ENCODE results near the gene HRC. TPM values are rescaled to one million over a fixed set of nuclear protein-coding genes. Genes with fewer than 3 reads are reported as not detected.
A peak's percentile ranks its signal among the peaks of the same experiment; 100 is the strongest.

The HRC gene
- total and polyA plus RNA-seq, 2 of the 8 experiments (the other 6 are each of a cell fraction or from before 2014, with no cell fraction given) = 2.3 to 2.6 TPM

DNA sequence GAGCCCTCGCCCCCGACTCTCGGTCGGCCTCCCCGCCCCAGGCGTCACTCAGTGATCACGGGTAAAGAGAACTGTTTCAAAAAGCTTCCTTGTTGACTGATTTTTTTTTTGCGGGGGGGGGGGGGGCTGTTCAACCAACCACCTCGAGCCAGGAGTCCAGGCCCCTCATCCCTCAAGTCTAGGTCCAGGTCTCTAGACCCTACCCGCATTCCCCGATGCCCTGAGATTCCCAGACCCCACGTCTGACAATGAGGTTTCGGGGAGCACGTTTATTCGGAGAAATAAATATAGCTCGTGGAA, 4.3 kb downstream of the HRC start:
- H3K4me1 ChIP-seq (replicated peaks in 1 of 4; ENCODE audit: control insufficient read depth in 3 of 4, insufficient read depth in 4 of 4, low read length in 3 of 4) = peaks cover 0 to 29% (median 19%) of the 10 kb centered on the region in 4 experiments; a peak in 6 of 7 replicates
- H3K36me3 ChIP-seq (ENCODE audit: control insufficient read depth in 2 of 4, insufficient read depth in 4 of 4, low read length in 3 of 4) = no peaks in the 10 kb centered on the region
- H2BK15ac ChIP-seq (ENCODE audit: low read length) = no peak overlapping the region
- FAIRE-seq = no peak
- no peaks in the 10 kb centered on the region for H3K9me3 ChIP-seq (ENCODE audit: insufficient read depth in 2 of 2, low read depth in 1 of 2, low read length in 1 of 2)
- no peak overlapping the region for H3K27ac ChIP-seq (ENCODE audit: low read depth, low read length)
- peak overlapping the region; percentile 69 to 97 (median 90) for H3K4me3 ChIP-seq (ENCODE audit: extremely low read depth in 1 of 4, insufficient read depth in 2 of 4, low read depth in 3 of 4, low read length in 4 of 4)
- ChIA-PET POLR2A (ENCODE audit: partially characterized antibody) (interaction anchor here (0.6 to 5.6 kb wide), 20 partner anchors 8 to 188 kb away, joined by 3 to 30 read pairs (median 4); partner anchors contain the start of genes LIN7B, PPFIA3 and TRPM4), CTCF (ENCODE audit: partially characterized antibody) (interaction anchor here (0.8 to 2.1 kb wide), 8 partner anchors 14 to 77 kb away, joined by 3 to 10 read pairs (median 4); no protein-coding TSS in a partner anchor)
- peaks cover 0 to 7% (median 3%) of the 10 kb centered on the region in 4 experiments; a peak in 3 of 7 replicates for H3K27me3 ChIP-seq (replicated peaks in 1 of 4; ENCODE audit: control insufficient read depth in 3 of 4, extremely low read depth in 1 of 4, insufficient read depth in 3 of 4, low read length in 3 of 4)
- H3K18ac ChIP-seq (ENCODE audit: extremely low read depth, low read length) = no peak overlapping the region
- H4K8ac ChIP-seq (ENCODE audit: extremely low read depth, insufficient read depth, low read length) = no peak overlapping the region
- H3K79me2 ChIP-seq (ENCODE audit: control insufficient read depth in 1 of 2, insufficient read depth in 2 of 2, low read length in 2 of 2) = no peaks in the 10 kb centered on the region
- H4K91ac ChIP-seq (replicated peaks; ENCODE audit: insufficient read length, low read length) = no peak overlapping the region
- no peak overlapping the region for H2AFZ ChIP-seq (ENCODE audit: low read length)
- TF ChIP-seq TEAD4 (IDR thresholded peaks at IDR 0.05; ENCODE audit: low read depth, low read length) = no peak
- no peak for TF ChIP-seq CBX8 (IDR thresholded peaks at IDR 0.05; ENCODE audit: borderline replicate concordance, low read depth, low read length)
- TF ChIP-seq TBP (IDR thresholded peaks at IDR 0.05; ENCODE audit: low read depth, low read length) = no peak
- TF ChIP-seq POU5F1 (IDR thresholded peaks at IDR 0.05; ENCODE audit: low read depth, low read length) = no peak
- no peak for TF ChIP-seq NANOG (IDR thresholded peaks at IDR 0.05; ENCODE audit: insufficient read depth, low read depth, low read length, poor library complexity, severe bottlenecking)
- TF ChIP-seq KDM4A (IDR thresholded peaks at IDR 0.05; ENCODE audit: low read depth, low read length, severe bottlenecking) = no peak
- TF ChIP-seq ZNF274 (IDR thresholded peaks at IDR 0.05; ENCODE audit: borderline replicate concordance, extremely low read depth, low read length) = no peak
- no peak for TF ChIP-seq TAF7 (optimal IDR thresholded peaks at IDR 0.05; ENCODE audit: borderline replicate concordance, low read depth, low read length)
- no peak for TF ChIP-seq CHD1 (IDR thresholded peaks at IDR 0.05; ENCODE audit: low read depth, low read length)
- TF ChIP-seq, protein P1, sequence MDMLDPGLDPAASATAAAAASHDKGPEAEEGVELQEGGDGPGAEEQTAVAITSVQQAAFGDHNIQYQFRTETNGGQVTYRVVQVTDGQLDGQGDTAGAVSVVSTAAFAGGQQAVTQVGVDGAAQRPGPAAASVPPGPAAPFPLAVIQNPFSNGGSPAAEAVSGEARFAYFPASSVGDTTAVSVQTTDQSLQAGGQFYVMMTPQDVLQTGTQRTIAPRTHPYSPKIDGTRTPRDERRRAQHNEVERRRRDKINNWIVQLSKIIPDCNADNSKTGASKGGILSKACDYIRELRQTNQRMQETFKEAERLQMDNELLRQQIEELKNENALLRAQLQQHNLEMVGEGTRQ (IDR thresholded peaks at IDR 0.05; ENCODE audit: low read length) = no peak
- TF ChIP-seq RFX5 (IDR thresholded peaks at IDR 0.05; ENCODE audit: borderline replicate concordance, low read depth, low read length) = no peak
- no peak for TF ChIP-seq POLR2AphosphoS5 (IDR thresholded peaks at IDR 0.05; ENCODE audit: low read depth, low read length)
- no peak for TF ChIP-seq JUN (IDR thresholded peaks at IDR 0.05; ENCODE audit: low read depth, low read length)
- no peak overlapping the region for H2BK20ac ChIP-seq (ENCODE audit: low read length)
- H4K20me1 ChIP-seq (replicated peaks in 1 of 2; ENCODE audit: control insufficient read depth in 1 of 2, insufficient read depth in 2 of 2, low read length in 2 of 2) = peaks cover 0 to 2% of the 10 kb centered on the region in 2 experiments
- H2BK120ac ChIP-seq (replicated peaks; ENCODE audit: low read depth, low read length) = no peak overlapping the region
- no peak overlapping the region for H2BK12ac ChIP-seq (ENCODE audit: low read depth, low read length)
- peak overlapping the region in 1 of 4 experiments; percentile 70; a peak in 2 of 7 replicates for H3K9ac ChIP-seq (replicated peaks in 1 of 4; ENCODE audit: extremely low read depth in 1 of 4, low read depth in 3 of 4, low read length in 3 of 4)
- H3K56ac ChIP-seq (replicated peaks; ENCODE audit: insufficient read length, low read depth, low read length) = no peak overlapping the region
- WGBS, 2 experiments (ENCODE audit: extremely low coverage in 1 of 2, insufficient coverage in 1 of 2, insufficient read length in 1 of 2, insufficient replicate concordance in 2 of 2, low coverage in 1 of 2, low lambda C conversion rate in 2 of 2, missing lambda C conversion rate in 1 of 2) = 11% methylated on average over 11 of the region's 16 CpGs; no CpG with 5 or more reads in 1 of the 2 experiments
- no peak overlapping the region for H2AK5ac ChIP-seq (ENCODE audit: low read depth, low read length)
- H3K4ac ChIP-seq (replicated peaks; ENCODE audit: insufficient read length, low read depth, low read length) = no peak overlapping the region
- DNase-seq (ENCODE audit: low read depth in 1 of 2, low spot score in 2 of 2) = no peak
- H3K4me2 ChIP-seq (ENCODE audit: insufficient read depth in 1 of 2, low read depth in 2 of 2, low read length in 2 of 2) = peak overlapping the region; percentile 85 to 95
- H2BK5ac ChIP-seq (ENCODE audit: low read depth, low read length) = no peak overlapping the region
- no peak overlapping the region for H3K23ac ChIP-seq (ENCODE audit: insufficient read length)
- peaks cover 27% of the 10 kb centered on the region for H3K23me2 ChIP-seq (ENCODE audit: low read depth, low read length)
- H4K5ac ChIP-seq (ENCODE audit: insufficient read length, low read depth, low read length) = no peak overlapping the region
- H3K79me1 ChIP-seq (ENCODE audit: low read depth, low read length) = 0 out of 2 replicates have a peak, but pooled peaks cover 2% of the 10 kb centered on the region
- H3K14ac ChIP-seq (ENCODE audit: insufficient read length) = no peak overlapping the region

Data from H1 (cell line).